IPS-20b (cell line): ENCODE measurements around the gene MBD4.
"Not testable (repeated sequence)": the region's sequence is repeated elsewhere in the genome, so short reads cannot be mapped to it uniquely, and the experiment has no call there.

Source experiments
- H3K27ac ChIP-seq: one replicate; pipeline ENCODE4 v1.5.1; 2013; ENCODE audit warnings: low read length
- H3K27me3 ChIP-seq: 2 replicates; pipeline ENCODE4 v1.6.1; 2013; ENCODE audit warnings: mild to moderate bottlenecking, low read length, inconsistent platforms; ENCODE audit not compliant: insufficient read depth
- H3K36me3 ChIP-seq: 2 replicates; pipeline ENCODE4 v1.6.1; 2013; ENCODE audit warnings: low read depth, mild to moderate bottlenecking, inconsistent platforms, low read length, moderate library complexity; ENCODE audit not compliant: insufficient read depth
- H3K4me1 ChIP-seq: 2 replicates; pipeline ENCODE4 v1.6.1; 2013; ENCODE audit warnings: mild to moderate bottlenecking, control low read depth, inconsistent platforms, low read length, moderate library complexity; ENCODE audit not compliant: insufficient read depth
- H3K4me3 ChIP-seq: 2 replicates; pipeline ENCODE4 v1.5.1; 2013; ENCODE audit warnings: mild to moderate bottlenecking, low read length, inconsistent platforms
- H3K9ac ChIP-seq: 2 replicates; pipeline ENCODE4 v1.6.1; 2013; ENCODE audit warnings: low read depth, mild to moderate bottlenecking, inconsistent platforms, low read length, moderate library complexity
- H3K9me3 ChIP-seq: 2 replicates; pipeline ENCODE4 v1.6.1; 2013; ENCODE audit warnings: mild to moderate bottlenecking, low read depth, low read length, inconsistent platforms; ENCODE audit not compliant: insufficient read depth

Gene MBD4

DNA sequence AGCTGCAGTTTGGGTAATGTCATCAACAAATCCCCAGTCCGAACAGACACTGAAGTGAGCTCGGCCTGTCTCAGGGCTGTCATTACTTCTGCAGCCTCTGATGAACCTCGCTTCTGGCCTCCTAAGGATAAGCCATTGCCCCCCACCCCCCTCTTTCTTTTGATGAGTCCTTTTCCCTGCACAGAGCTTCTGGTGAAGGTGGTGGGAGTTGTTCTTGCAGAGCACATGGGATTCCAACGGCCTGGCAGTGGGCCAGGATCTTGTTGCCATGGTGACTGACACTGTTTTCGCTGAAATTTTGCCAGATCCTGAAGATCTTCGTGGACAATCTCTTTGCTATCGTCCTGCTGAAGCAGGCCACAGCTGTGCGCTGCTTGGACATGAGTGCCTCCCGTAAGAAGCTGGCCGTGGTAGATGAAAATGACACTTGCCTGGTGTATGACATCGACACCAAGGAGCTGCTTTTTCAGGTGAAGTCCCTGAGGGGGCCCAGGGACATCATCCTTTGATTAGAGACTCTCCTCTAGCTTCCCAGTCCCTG, 41.5 kb upstream of the MBD4 start:
- H3K27ac ChIP-seq, H3K9me3 ChIP-seq, H3K9ac ChIP-seq, H3K27me3 ChIP-seq, H3K4me3 ChIP-seq: not testable (repeated sequence)
- H3K4me1 ChIP-seq: peaks cover 12% of the 10 kb centered on the region; the same call in 1 of the 2 replicates
- peaks cover 72% of the 10 kb centered on the region for H3K36me3 ChIP-seq

GRCh38 chr3:129476586-129476985, 36.8 kb upstream of the MBD4 start:
- Histone ChIP-seq H3K9me3 (no peaks in the 10 kb centered on the region), H3K27ac (no peak overlapping the region), H3K4me3 (no peak overlapping the region), H3K4me1 (no peaks in the 10 kb centered on the region), H3K36me3 (peaks cover 65% of the 10 kb centered on the region), H3K9ac (no peak overlapping the region), H3K27me3 (no peaks in the 10 kb centered on the region)

DNA sequence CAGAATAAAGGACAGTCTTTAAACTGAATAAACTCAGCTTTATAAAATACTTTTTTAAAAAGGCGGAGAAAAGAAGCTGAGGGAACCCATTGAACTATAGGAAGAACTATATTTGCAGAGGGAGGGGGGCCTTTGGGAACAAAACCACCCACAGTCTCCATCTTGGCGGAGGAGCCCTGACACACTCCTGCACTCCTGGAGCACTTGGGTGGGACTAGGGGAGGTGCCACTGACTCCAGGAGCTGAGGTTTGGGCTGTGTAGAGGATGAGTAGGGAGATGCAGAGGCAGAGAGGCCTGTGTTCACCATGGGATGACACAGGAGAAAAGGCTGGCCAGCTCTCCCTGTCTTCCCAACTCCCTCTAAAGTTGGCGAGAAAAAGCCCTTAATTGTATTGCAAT, 36.1 kb upstream of the MBD4 start:
- Histone ChIP-seq H3K27ac (no peak overlapping the region), H3K36me3 (peaks cover 69% of the 10 kb centered on the region), H3K27me3 (no peaks in the 10 kb centered on the region), H3K9me3 (no peaks in the 10 kb centered on the region), H3K4me1 (no peaks in the 10 kb centered on the region), H3K9ac (no peak overlapping the region), H3K4me3 (no peak overlapping the region)

DNA sequence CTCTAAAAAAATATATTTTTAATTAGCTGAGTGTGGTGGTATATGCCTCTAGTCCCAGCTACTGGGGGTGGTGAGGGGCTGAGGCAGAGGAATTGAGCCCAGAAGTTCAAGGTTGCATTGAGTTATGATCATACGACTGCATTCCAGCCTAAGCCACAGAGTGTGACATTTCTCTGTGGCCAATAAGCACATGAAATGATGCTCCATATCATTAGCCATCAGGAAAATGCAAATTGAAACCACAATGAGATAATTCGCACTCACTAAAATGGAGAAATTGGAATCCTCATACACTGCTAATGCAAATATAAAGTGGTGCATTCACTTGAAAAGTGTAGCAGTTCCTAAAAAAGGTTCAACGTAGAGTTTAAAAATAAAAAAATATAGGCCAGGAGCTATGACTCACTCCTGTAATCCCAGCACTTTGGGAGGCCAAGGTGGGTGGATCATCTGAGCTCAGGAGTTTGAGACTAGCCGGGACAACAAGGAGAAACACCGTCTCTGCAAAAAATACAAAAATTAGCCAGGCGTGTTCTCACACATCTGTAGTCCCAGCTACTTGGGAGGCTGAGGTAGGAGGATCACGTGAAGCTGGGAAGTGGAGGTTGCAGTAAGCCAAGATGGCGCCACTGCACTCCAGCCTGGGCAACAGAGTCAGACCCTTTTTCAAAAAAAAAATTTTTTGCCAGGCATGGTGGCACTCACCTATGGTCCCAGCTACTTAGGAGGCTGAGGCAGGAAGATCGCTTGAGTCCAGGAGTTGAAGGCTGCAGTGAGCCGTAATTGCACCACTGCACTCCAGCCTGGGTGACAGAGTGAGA, 35.4 kb upstream of the MBD4 start:
- Histone ChIP-seq H3K9me3 (no peaks in the 10 kb centered on the region), H3K4me3 (no peak overlapping the region), H3K9ac (no peak overlapping the region), H3K27ac (no peak overlapping the region), H3K27me3 (no peaks in the 10 kb centered on the region), H3K36me3 (peaks cover 62% of the 10 kb centered on the region), H3K4me1 (no peaks in the 10 kb centered on the region)

- Histone ChIP-seq H3K27ac (no peak overlapping the region), H3K4me3 (no peak overlapping the region), H3K36me3 (peaks cover 57% of the 10 kb centered on the region), H3K9ac (no peak overlapping the region), H3K27me3 (no peaks in the 10 kb centered on the region), H3K4me1 (no peaks in the 10 kb centered on the region), H3K9me3 (no peaks in the 10 kb centered on the region)
These were observed 34.0 kb upstream of the MBD4 start for GRCh38 chr3:129473769-129474152.

- no peak overlapping the region for H3K9ac ChIP-seq
- no peak overlapping the region for H3K4me3 ChIP-seq
- no peaks in the 10 kb centered on the region for H3K27me3 ChIP-seq
- H3K4me1 ChIP-seq: no peaks in the 10 kb centered on the region
- peaks cover 53% of the 10 kb centered on the region for H3K36me3 ChIP-seq
- H3K9me3 ChIP-seq: no peaks in the 10 kb centered on the region
- H3K27ac ChIP-seq: no peak overlapping the region
These were observed 33.5 kb upstream of the MBD4 start for GRCh38 chr3:129473067-129473768.

DNA sequence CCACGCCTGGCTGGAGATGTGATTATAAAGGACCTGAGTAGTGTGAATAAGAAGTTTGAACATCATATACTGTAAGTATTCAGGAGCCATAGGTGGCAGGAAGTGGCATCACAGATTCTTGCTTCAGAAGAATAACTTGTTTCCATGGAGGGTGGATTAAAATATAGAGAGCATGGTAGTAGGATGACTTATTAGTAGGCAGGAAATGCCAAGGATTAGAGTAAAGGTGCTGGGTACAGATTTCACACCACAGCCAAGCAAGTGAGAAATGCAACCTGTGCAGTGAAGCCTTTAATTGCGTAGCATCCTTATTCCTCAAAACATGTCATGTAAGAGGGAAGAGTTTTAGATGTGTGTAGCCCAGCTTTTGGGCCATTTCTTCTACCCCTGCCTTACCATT, 31.1 kb upstream of the MBD4 start:
- Histone ChIP-seq H3K27me3 (no peaks in the 10 kb centered on the region), H3K36me3 (peaks cover 46% of the 10 kb centered on the region), H3K4me1 (no peaks in the 10 kb centered on the region), H3K27ac (no peak overlapping the region), H3K9me3 (no peaks in the 10 kb centered on the region), H3K9ac (no peak overlapping the region), H3K4me3 (no peak overlapping the region)

DNA sequence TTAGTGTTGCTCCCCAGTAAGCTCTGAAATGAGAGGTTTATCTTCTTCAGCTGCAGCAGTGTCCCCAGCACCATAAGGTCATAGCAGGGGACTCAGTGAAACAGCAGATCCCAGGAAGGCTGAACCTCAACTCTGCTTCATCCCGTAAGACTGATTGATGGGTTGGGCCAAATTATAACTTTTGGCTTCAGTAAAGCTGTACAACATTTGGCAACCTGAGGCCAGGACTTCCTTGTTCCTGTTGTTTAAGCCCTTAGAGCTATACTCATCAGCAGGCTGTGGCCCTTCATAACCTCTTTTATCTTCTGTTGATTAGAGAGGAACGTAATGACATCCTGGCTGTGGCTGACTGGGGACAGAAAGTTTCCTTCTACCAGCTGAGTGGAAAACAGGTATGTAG, 29.3 kb upstream of the MBD4 start:
- no peaks in the 10 kb centered on the region for H3K27me3 ChIP-seq
- H3K4me3 ChIP-seq: no peak overlapping the region
- peaks cover 46% of the 10 kb centered on the region for H3K36me3 ChIP-seq
- H3K4me1 ChIP-seq: no peaks in the 10 kb centered on the region
- no peaks in the 10 kb centered on the region for H3K9me3 ChIP-seq
- no peak overlapping the region for H3K27ac ChIP-seq
- no peak overlapping the region for H3K9ac ChIP-seq

- no peaks in the 10 kb centered on the region for H3K4me1 ChIP-seq
- peaks cover 49% of the 10 kb centered on the region for H3K36me3 ChIP-seq
- no peaks in the 10 kb centered on the region for H3K9me3 ChIP-seq
- H3K27ac ChIP-seq: no peak overlapping the region
- H3K4me3 ChIP-seq: no peak overlapping the region
- no peaks in the 10 kb centered on the region for H3K27me3 ChIP-seq
- no peak overlapping the region for H3K9ac ChIP-seq
These were observed 28.2 kb upstream of the MBD4 start for GRCh38 chr3:129467932-129468331.

DNA sequence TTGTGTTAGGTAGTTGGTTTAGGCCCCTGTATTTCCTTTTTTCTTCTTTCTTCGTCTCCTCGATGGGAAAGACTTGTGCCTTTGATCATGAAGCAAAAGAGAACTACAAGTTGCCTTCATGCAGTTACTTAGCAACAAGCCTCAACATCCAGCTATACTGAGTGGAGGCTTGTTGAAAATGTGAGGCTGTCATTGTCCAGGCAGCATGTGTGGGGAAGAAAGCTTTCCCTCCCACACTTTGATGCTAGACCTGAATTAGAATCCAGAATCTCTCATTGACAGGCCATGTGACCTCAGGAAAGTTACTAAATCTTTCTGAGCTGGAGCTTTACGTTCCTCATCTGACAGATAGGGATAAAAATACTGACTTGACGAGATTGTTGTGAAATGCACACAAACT, 24.0 kb upstream of the MBD4 start:
- Histone ChIP-seq H3K4me1 (no peaks in the 10 kb centered on the region), H3K9me3 (no peaks in the 10 kb centered on the region), H3K4me3 (no peak overlapping the region), H3K27ac (no peak overlapping the region), H3K9ac (no peak overlapping the region), H3K27me3 (no peaks in the 10 kb centered on the region), H3K36me3 (peaks cover 35% of the 10 kb centered on the region)

DNA sequence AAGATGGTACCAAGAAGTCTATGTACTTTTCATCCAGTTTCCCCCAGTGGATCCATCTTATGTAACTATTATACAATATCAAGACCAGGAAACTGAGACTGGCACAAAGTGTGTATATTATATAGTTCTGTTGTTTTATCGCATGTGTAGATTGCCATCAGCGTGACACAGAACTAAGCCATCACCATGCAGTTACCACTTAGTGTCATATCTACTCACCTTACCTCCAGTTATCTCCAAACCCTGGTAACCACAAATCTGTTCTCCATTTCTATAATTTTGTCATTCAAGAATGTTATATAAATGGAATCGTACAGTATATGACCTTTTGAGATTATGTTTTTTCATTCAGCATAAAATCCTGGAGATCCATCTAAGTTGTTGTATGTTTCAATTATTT, 23.3 kb upstream of the MBD4 start:
- H3K36me3 ChIP-seq: peaks cover 39% of the 10 kb centered on the region
- H3K9me3 ChIP-seq: no peaks in the 10 kb centered on the region
- no peak overlapping the region for H3K4me3 ChIP-seq
- no peak overlapping the region for H3K9ac ChIP-seq
- no peaks in the 10 kb centered on the region for H3K27me3 ChIP-seq
- H3K27ac ChIP-seq: no peak overlapping the region
- no peaks in the 10 kb centered on the region for H3K4me1 ChIP-seq
